HL-60/S4 (cell line): ENCODE data around the gene SAGE1.
"Not testable (repeated sequence)": the region's sequence is repeated elsewhere in the genome, so short reads cannot be mapped to it uniquely, and the experiment has no call there.

ENCODE experiments used
- in situ Hi-C: fragments of 300-500 bp; cut with MboI; formaldehyde crosslinking; loops from 2 replicates; pipeline ENCODE4 v1.14.3; 2022; ENCODE audit warnings: low sequenced_read_pairs

The SAGE1 gene

GRCh38 chrX:135893294-135893817, at the start of gene SAGE1, which contains the start of gene CT45A10:
SAGE1 (plus strand) TSS chrX:135893716; CDS start chrX:135896243, 2,527 bp downstream.
CT45A10 (minus strand) TSS chrX:135893444; CDS start chrX:135885344, 8,100 bp downstream.
- in situ Hi-C loops = no loop called here

- in situ Hi-C loops = not testable (repeated sequence)
These were observed 39.1 kb upstream of the SAGE1 start, which contains the start of gene CT45A8 for GRCh38 chrX:135854438-135854837. CT45A8 (minus strand) TSS chrX:135854538; CDS start chrX:135850783, 3,755 bp downstream.

GRCh38 chrX:135871712-135872111, 21.8 kb upstream of the SAGE1 start, which contains the start of gene CT45A9:
CT45A9 (minus strand) TSS chrX:135871812; CDS start chrX:135868061, 3,751 bp downstream.
- in situ Hi-C loops = not testable (repeated sequence)

GRCh38 chrX:135882741-135883140, 10.8 kb upstream of the SAGE1 start:
- in situ Hi-C loops = not testable (repeated sequence)

GRCh38 chrX:135888230-135888629, 5.3 kb upstream of the SAGE1 start:
- in situ Hi-C loops = not testable (repeated sequence)

- in situ Hi-C loops = not testable (repeated sequence)
These were observed 4.5 kb upstream of the SAGE1 start for GRCh38 chrX:135888976-135889375.

GRCh38 chrX:135890087-135890585, 3.4 kb upstream of the SAGE1 start:
- in situ Hi-C loops = no loop called here

GRCh38 chrX:135892781-135893180, 735 bp upstream of the SAGE1 start:
- in situ Hi-C loops = no loop called here

GRCh38 chrX:135910251-135910650, 16.7 kb downstream of the SAGE1 start:
- in situ Hi-C loops = no loop called here

- in situ Hi-C loops = no loop called here
These were observed 20.9 kb downstream of the SAGE1 start for GRCh38 chrX:135914404-135914803.

GRCh38 chrX:135920516-135920915, 27.0 kb downstream of the SAGE1 start:
- in situ Hi-C loops = not testable (repeated sequence)

- in situ Hi-C loops = no loop called here
These were observed 29.8 kb downstream of the SAGE1 start for GRCh38 chrX:135923353-135923752.

- in situ Hi-C loops = no loop called here
These were observed 34.4 kb downstream of the SAGE1 start for GRCh38 chrX:135927897-135928296.

GRCh38 chrX:135931644-135932487, 38.4 kb downstream of the SAGE1 start:
- in situ Hi-C loops = no loop called here

GRCh38 chrX:135944486-135944885, 51.0 kb downstream of the SAGE1 start:
- in situ Hi-C loops = no loop called here

- in situ Hi-C loops = no loop called here
These were observed 57.8 kb downstream of the SAGE1 start for GRCh38 chrX:135951291-135951690.
